Osteoblast (primary cell): ENCODE measurements around the gene ZFP42. TPM values are rescaled to one million over a fixed set of nuclear protein-coding genes. Genes with fewer than 3 reads are reported as not detected.

Experiments used
- DNase-seq: peaks from one replicate; pipeline ENCODE4 v3.0.0; 2011; ENCODE audit warnings: low spot score, mixed read lengths; ENCODE audit not compliant: insufficient read length; ENCODE audit errors: missing footprints
- H2AFZ ChIP-seq: 2 replicates; pipeline ENCODE4 v1.6.0; 2011; ENCODE audit warnings: mild to moderate bottlenecking, low read length
- H3K27ac ChIP-seq: 2 replicates; pipeline ENCODE4 v1.5.1; 2011; ENCODE audit warnings: mild to moderate bottlenecking, low read depth, low read length, moderate library complexity
- H3K27me3 ChIP-seq: 2 replicates; pipeline ENCODE4 v1.6.0; 2012; ENCODE audit warnings: mild to moderate bottlenecking, control low read depth, inconsistent platforms, low read length, moderate library complexity; ENCODE audit not compliant: insufficient read depth
- H3K36me3 ChIP-seq: 2 replicates; pipeline ENCODE4 v1.5.1; 2011; ENCODE audit warnings: mild to moderate bottlenecking, low read length, control low read depth, moderate library complexity; ENCODE audit not compliant: insufficient read depth
- H3K4me1 ChIP-seq: 2 replicates; pipeline ENCODE4 v1.5.1; 2011; ENCODE audit warnings: mild to moderate bottlenecking, low read length, control low read depth, moderate library complexity; ENCODE audit not compliant: insufficient read depth
- H3K4me2 ChIP-seq: 2 replicates; pipeline ENCODE4 v1.6.0; 2011; ENCODE audit warnings: mild to moderate bottlenecking, low read length; ENCODE audit not compliant: insufficient read depth
- H3K4me3 ChIP-seq: fragments of 200-600 bp; sonication (generic); 3 replicates; pipeline ENCODE4 v1.5.1; 2012; ENCODE audit warnings: mild to moderate bottlenecking, low read length, inconsistent platforms; ENCODE audit not compliant: insufficient read depth
- H3K79me2 ChIP-seq: 2 replicates; pipeline ENCODE4 v1.6.0; 2012; ENCODE audit warnings: mild to moderate bottlenecking, low read length, control low read depth, inconsistent platforms; ENCODE audit not compliant: insufficient read depth
- H3K9me3 ChIP-seq: 2 replicates; pipeline ENCODE4 v1.5.1; 2011; ENCODE audit warnings: low read depth, low read length, control low read depth
- H4K20me1 ChIP-seq: 2 replicates; pipeline ENCODE4 v1.6.0; 2012; ENCODE audit warnings: mild to moderate bottlenecking, low read length, control low read depth; ENCODE audit not compliant: insufficient read depth
- total RNA-seq: library from RNA; depleted of rRNA; stranded (reverse); fragments of >200 nt; gene quantifications from 2 replicates; pipeline ENCODE4 v1.2.3, GENCODE V29; 2012
- TF ChIP-seq, protein P1 (sequence below): IDR thresholded peaks from 2 replicates; pipeline ENCODE4 v1.5.1; 2011; ENCODE audit warnings: mild to moderate bottlenecking, low read depth, low read length, moderate library complexity; ENCODE audit errors: extremely low read depth

The ZFP42 gene
- total RNA-seq, 1 donor = not detected

GRCh38 chr4:188029114-188029513 lies 33.5 kb downstream of the ZFP42 start:
- no peak for DNase-seq
- Histone ChIP-seq H3K27me3 (no peaks in the 10 kb centered on the region), H3K4me1 (no peaks in the 10 kb centered on the region), H3K36me3 (no peaks in the 10 kb centered on the region), H3K4me2 (no peak overlapping the region), H3K27ac (no peak overlapping the region), H3K9me3 (no peaks in the 10 kb centered on the region), H2AFZ (no peak overlapping the region), H3K4me3 (no peak overlapping the region), H4K20me1 (no peaks in the 10 kb centered on the region), H3K79me2 (no peaks in the 10 kb centered on the region)
- TF ChIP-seq, protein P1, sequence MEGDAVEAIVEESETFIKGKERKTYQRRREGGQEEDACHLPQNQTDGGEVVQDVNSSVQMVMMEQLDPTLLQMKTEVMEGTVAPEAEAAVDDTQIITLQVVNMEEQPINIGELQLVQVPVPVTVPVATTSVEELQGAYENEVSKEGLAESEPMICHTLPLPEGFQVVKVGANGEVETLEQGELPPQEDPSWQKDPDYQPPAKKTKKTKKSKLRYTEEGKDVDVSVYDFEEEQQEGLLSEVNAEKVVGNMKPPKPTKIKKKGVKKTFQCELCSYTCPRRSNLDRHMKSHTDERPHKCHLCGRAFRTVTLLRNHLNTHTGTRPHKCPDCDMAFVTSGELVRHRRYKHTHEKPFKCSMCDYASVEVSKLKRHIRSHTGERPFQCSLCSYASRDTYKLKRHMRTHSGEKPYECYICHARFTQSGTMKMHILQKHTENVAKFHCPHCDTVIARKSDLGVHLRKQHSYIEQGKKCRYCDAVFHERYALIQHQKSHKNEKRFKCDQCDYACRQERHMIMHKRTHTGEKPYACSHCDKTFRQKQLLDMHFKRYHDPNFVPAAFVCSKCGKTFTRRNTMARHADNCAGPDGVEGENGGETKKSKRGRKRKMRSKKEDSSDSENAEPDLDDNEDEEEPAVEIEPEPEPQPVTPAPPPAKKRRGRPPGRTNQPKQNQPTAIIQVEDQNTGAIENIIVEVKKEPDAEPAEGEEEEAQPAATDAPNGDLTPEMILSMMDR = no peak

GRCh38 chr4:188030401-188030800 lies 34.8 kb downstream of the ZFP42 start:
- H2AFZ ChIP-seq = no peak overlapping the region
- no peak overlapping the region for H3K27ac ChIP-seq
- no peak for DNase-seq
- no peak overlapping the region for H3K4me2 ChIP-seq
- H3K9me3 ChIP-seq = no peaks in the 10 kb centered on the region
- no peak overlapping the region for H3K4me3 ChIP-seq
- no peaks in the 10 kb centered on the region for H3K4me1 ChIP-seq
- H4K20me1 ChIP-seq = no peaks in the 10 kb centered on the region
- no peaks in the 10 kb centered on the region for H3K36me3 ChIP-seq
- no peaks in the 10 kb centered on the region for H3K79me2 ChIP-seq
- no peaks in the 10 kb centered on the region for H3K27me3 ChIP-seq
- TF ChIP-seq, protein P1 = no peak

DNA sequence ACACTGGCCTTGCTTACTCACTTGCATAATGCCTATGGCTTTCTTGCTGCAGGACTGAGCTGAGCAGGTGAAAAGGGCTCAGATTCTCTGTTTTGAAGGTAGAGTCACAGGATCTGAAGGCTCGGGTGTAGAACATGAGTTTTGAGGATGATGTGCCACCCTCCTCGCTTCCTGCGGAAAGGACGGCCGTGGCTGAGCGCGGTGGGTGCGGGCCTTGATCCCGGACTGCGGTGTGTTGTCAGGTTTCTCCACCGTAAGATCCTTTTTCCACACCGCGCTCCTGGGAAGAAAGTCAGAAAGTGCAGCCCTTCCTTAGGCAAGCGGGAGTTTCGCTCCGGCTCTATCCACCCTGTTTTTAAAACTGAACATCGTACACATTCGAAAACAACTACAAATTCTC lies 36.2 kb downstream of the ZFP42 start:
- H3K4me2 ChIP-seq = no peak overlapping the region
- H4K20me1 ChIP-seq = no peaks in the 10 kb centered on the region
- no peak for DNase-seq
- H3K4me3 ChIP-seq = no peak overlapping the region
- H2AFZ ChIP-seq = no peak overlapping the region
- TF ChIP-seq, protein P1 = no peak
- H3K79me2 ChIP-seq = no peaks in the 10 kb centered on the region
- no peaks in the 10 kb centered on the region for H3K36me3 ChIP-seq
- H3K9me3 ChIP-seq = no peaks in the 10 kb centered on the region
- H3K27me3 ChIP-seq = no peaks in the 10 kb centered on the region
- no peaks in the 10 kb centered on the region for H3K4me1 ChIP-seq
- H3K27ac ChIP-seq = no peak overlapping the region

- Histone ChIP-seq H2AFZ (no peak overlapping the region), H4K20me1 (no peaks in the 10 kb centered on the region)
- TF ChIP-seq, protein P1 = no peak
These were observed 36.6 kb downstream of the ZFP42 start for GRCh38 chr4:188032170-188032569.

More at GRCh38 chr4:188032170-188032569, 36.6 kb downstream of the ZFP42 start:
- no peak for DNase-seq
- H3K4me2 ChIP-seq = no peak overlapping the region
- H3K36me3 ChIP-seq = no peaks in the 10 kb centered on the region
- no peak overlapping the region for H3K27ac ChIP-seq
- H3K27me3 ChIP-seq = no peaks in the 10 kb centered on the region
- no peaks in the 10 kb centered on the region for H3K9me3 ChIP-seq
- no peaks in the 10 kb centered on the region for H3K4me1 ChIP-seq
- no peaks in the 10 kb centered on the region for H3K79me2 ChIP-seq
- H3K4me3 ChIP-seq = no peak overlapping the region
